DOHH2 (cell line): ENCODE results near the gene MXD4.

Source experiments
- EZH2phosphoT487 ChIP-seq: fragments of 200-600 bp; sonication (generic); IDR thresholded peaks from 2 replicates; pipeline ENCODE4 v1.6.1; 2017; ENCODE audit warnings: borderline replicate concordance, mild to moderate bottlenecking, antibody characterized with exemption, low read length, moderate library complexity, mixed read lengths
- TF ChIP-seq, protein P1 (sequence below): fragments of 200-600 bp; sonication (generic); IDR thresholded peaks from one replicate; pipeline ENCODE4 v1.5.1; 2014; ENCODE audit warnings: antibody characterized with exemption, mild to moderate bottlenecking, low read depth, low read length; ENCODE audit not compliant: poor library complexity, severe bottlenecking

GRCh38 chr4:2269618-2270163 lies 7.8 kb upstream of the MXD4 start:
- TF ChIP-seq, protein P1, sequence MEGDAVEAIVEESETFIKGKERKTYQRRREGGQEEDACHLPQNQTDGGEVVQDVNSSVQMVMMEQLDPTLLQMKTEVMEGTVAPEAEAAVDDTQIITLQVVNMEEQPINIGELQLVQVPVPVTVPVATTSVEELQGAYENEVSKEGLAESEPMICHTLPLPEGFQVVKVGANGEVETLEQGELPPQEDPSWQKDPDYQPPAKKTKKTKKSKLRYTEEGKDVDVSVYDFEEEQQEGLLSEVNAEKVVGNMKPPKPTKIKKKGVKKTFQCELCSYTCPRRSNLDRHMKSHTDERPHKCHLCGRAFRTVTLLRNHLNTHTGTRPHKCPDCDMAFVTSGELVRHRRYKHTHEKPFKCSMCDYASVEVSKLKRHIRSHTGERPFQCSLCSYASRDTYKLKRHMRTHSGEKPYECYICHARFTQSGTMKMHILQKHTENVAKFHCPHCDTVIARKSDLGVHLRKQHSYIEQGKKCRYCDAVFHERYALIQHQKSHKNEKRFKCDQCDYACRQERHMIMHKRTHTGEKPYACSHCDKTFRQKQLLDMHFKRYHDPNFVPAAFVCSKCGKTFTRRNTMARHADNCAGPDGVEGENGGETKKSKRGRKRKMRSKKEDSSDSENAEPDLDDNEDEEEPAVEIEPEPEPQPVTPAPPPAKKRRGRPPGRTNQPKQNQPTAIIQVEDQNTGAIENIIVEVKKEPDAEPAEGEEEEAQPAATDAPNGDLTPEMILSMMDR = no peak
- TF ChIP-seq EZH2phosphoT487 = no peak
